CD14-positive monocyte (primary cell): ENCODE results near the gene MRPS34. TPM values are rescaled to one million over a fixed set of nuclear protein-coding genes. Genes with fewer than 3 reads are reported as not detected.

Source experiments
- DNase-seq, 3 donors: peaks; one replicate each; pipeline ENCODE4 v3.0.0-alpha.2; 2011 to 2022
- H2AFZ ChIP-seq: 2 replicates; pipeline ENCODE4 v1.6.0; 2012; ENCODE audit warnings: mild to moderate bottlenecking, low read depth, low read length, inconsistent platforms; ENCODE audit not compliant: insufficient read depth, poor library complexity, severe bottlenecking
- H3K27ac ChIP-seq, 2 donors: 1 replicate in 1 of 2; 2 replicates in 1 of 2; pipeline ENCODE4 v1.5.1; 2012 to 2013; ENCODE audit warnings: low read length in 2 of 2, control low read depth in 1 of 2, inconsistent platforms in 1 of 2, low read depth in 1 of 2, mild to moderate bottlenecking in 1 of 2
- H3K27me3 ChIP-seq, 2 donors: one replicate each; pipeline versions ENCODE4 v1.6.0 to v1.6.1; 2011 to 2013; ENCODE audit warnings: low read length in 2 of 2; ENCODE audit not compliant: control insufficient read depth in 2 of 2, insufficient read depth in 2 of 2
- H3K36me3 ChIP-seq, 2 donors: replicated peaks in 1 of 2; 1 replicate in 1 of 2; 2 replicates in 1 of 2; pipeline versions ENCODE4 v1.5.1 to v1.6.1; 2012 to 2013; ENCODE audit warnings: low read length in 2 of 2, control low read depth in 1 of 2, inconsistent platforms in 1 of 2, mild to moderate bottlenecking in 1 of 2; ENCODE audit not compliant: insufficient read depth in 2 of 2, control insufficient read depth in 1 of 2
- H3K4me1 ChIP-seq, 2 donors: 1 replicate in 1 of 2; 2 replicates in 1 of 2; pipeline versions ENCODE4 v1.5.1 to v1.6.1; 2012 to 2013; ENCODE audit warnings: low read length in 2 of 2, control low read depth in 1 of 2, inconsistent platforms in 1 of 2, mild to moderate bottlenecking in 1 of 2, moderate library complexity in 1 of 2; ENCODE audit not compliant: insufficient read depth in 2 of 2, control insufficient read depth in 1 of 2
- H3K4me2 ChIP-seq: replicated peaks from 2 replicates; pipeline ENCODE3; 2012; ENCODE audit warnings: low read length, moderate library complexity, mild to moderate bottlenecking; ENCODE audit not compliant: poor library complexity, severe bottlenecking; ENCODE audit errors: extremely low read depth
- H3K4me3 ChIP-seq, 3 experiments: fragments of 200-600 bp in 1 of 3; sonication (generic) in 1 of 3; replicated peaks in 1 of 3; 1 replicate in 2 of 3; 2 replicates in 1 of 3; pipeline ENCODE4 v1.5.1; 2011 to 2013; ENCODE audit warnings: low read length in 3 of 3, mild to moderate bottlenecking in 3 of 3, control low read depth in 2 of 3, low read depth in 2 of 3, inconsistent platforms in 1 of 3, moderate library complexity in 1 of 3
- H3K79me2 ChIP-seq: 2 replicates; pipeline ENCODE4 v1.6.0; 2012; ENCODE audit warnings: mild to moderate bottlenecking, control low read depth, inconsistent platforms, low read length, moderate library complexity; ENCODE audit not compliant: insufficient read depth
- H3K9ac ChIP-seq: 2 replicates; pipeline ENCODE4 v1.6.0; 2017; ENCODE audit warnings: low read length, mild to moderate bottlenecking; ENCODE audit not compliant: insufficient read depth, poor library complexity, severe bottlenecking
- H3K9me3 ChIP-seq, 2 donors: replicated peaks in 1 of 2; 1 replicate in 1 of 2; 2 replicates in 1 of 2; pipeline versions ENCODE4 v1.5.1 to v1.6.1; 2012 to 2013; ENCODE audit warnings: low read length in 2 of 2, control low read depth in 1 of 2; ENCODE audit not compliant: control insufficient read depth in 1 of 2, insufficient read depth in 1 of 2
- H4K20me1 ChIP-seq: 2 replicates; pipeline ENCODE4 v1.6.0; 2012; ENCODE audit warnings: mild to moderate bottlenecking, low read length, control low read depth, moderate library complexity; ENCODE audit not compliant: insufficient read depth
- H3K27ac Mint-ChIP-seq, 7 donors: one replicate each; pipeline ENCODE4 v1.8.0; 2020; ENCODE audit warnings: mild to moderate bottlenecking in 7 of 7, mixed read lengths in 7 of 7, moderate library complexity in 6 of 7, inconsistent platforms in 2 of 7
- H3K27me3 Mint-ChIP-seq, 3 donors: one replicate each; pipeline ENCODE4 v1.8.0; 2021 to 2022; ENCODE audit warnings: low read depth in 3 of 3, mild to moderate bottlenecking in 3 of 3, mixed read lengths in 3 of 3, moderate library complexity in 3 of 3, inconsistent platforms in 1 of 3
- H3K36me3 Mint-ChIP-seq, 2 donors: one replicate each; pipeline ENCODE4 v1.8.0; 2020; ENCODE audit warnings: mixed read lengths in 2 of 2, inconsistent platforms in 1 of 2, mild to moderate bottlenecking in 1 of 2
- H3K4me1 Mint-ChIP-seq: one replicate; pipeline ENCODE4 v1.8.0; 2020; ENCODE audit warnings: mild to moderate bottlenecking, mixed read lengths
- H3K4me3 Mint-ChIP-seq, 2 donors: one replicate each; pipeline ENCODE4 v1.8.0; 2020; ENCODE audit warnings: mild to moderate bottlenecking in 2 of 2, mixed read lengths in 2 of 2, moderate library complexity in 1 of 2
- H3K9me3 Mint-ChIP-seq, 7 donors: one replicate each; pipeline ENCODE4 v1.8.0; 2020 to 2022; ENCODE audit warnings: mixed read lengths in 7 of 7, mild to moderate bottlenecking in 6 of 7, moderate library complexity in 6 of 7, inconsistent platforms in 2 of 7
- WGBS: methylation state at CpG from one replicate; pipeline ENCODE4 v1.1.5; 2013; ENCODE audit warnings: missing lambda C conversion rate; ENCODE audit not compliant: insufficient coverage; 5-methylcytosine and 5-hydroxymethylcytosine counted together
- intact Hi-C, 2 donors: fragments of 100-400 bp; cut with micrococcal nuclease; formaldehyde crosslinking; loops; one replicate each; pipeline versions ENCODE4 v1.15.0 to v1.15.1; 2023
- polyA plus RNA-seq, 3 donors: library from polyadenylated mRNA; depleted of rRNA in 1 of 3; unstranded in 2 of 3; stranded (reverse) in 1 of 3; fragments of 300-500 nt in 2 of 3; fragments of >200 nt in 1 of 3; fragmentation: Illumina TruSeq in 2 of 3; gene quantifications; 1 replicate in 2 of 3; 2 replicates in 1 of 3; pipeline ENCODE4 v1.2.3, GENCODE V29; 2012 to 2021
- TF ChIP-seq, protein P1 (sequence below): fragments of 200-600 bp; IDR thresholded peaks from one replicate; pipeline ENCODE4 v1.8.0; 2022; ENCODE audit warnings: antibody characterized with exemption, mild to moderate bottlenecking

The MRPS34 gene
- polyA plus RNA-seq, 3 donors: 34.5 to 137 (median 109) TPM

DNA sequence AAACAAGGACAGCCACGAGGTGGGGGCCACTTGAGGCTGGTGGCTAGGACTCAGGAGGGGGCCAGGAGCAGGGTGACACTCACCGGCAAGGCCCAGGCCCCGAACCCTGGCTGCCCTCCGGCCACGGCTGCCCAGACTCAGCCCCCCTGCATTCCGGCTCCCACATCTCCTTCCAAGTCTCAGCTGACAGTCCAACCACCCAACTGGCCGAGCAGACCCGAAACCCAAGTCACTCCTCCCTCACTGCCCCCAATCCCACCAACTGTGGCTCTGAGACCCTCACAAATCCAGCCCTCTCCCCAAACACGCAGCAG is 44.3 kb upstream of the MRPS34 start:
- DNase-seq: no peak
- no peak overlapping the region for H3K27ac ChIP-seq
- TF ChIP-seq, protein P1, sequence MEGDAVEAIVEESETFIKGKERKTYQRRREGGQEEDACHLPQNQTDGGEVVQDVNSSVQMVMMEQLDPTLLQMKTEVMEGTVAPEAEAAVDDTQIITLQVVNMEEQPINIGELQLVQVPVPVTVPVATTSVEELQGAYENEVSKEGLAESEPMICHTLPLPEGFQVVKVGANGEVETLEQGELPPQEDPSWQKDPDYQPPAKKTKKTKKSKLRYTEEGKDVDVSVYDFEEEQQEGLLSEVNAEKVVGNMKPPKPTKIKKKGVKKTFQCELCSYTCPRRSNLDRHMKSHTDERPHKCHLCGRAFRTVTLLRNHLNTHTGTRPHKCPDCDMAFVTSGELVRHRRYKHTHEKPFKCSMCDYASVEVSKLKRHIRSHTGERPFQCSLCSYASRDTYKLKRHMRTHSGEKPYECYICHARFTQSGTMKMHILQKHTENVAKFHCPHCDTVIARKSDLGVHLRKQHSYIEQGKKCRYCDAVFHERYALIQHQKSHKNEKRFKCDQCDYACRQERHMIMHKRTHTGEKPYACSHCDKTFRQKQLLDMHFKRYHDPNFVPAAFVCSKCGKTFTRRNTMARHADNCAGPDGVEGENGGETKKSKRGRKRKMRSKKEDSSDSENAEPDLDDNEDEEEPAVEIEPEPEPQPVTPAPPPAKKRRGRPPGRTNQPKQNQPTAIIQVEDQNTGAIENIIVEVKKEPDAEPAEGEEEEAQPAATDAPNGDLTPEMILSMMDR: no peak
- no peaks in the 10 kb centered on the region for H3K9me3 Mint-ChIP-seq
- peak overlapping the region in 2 of 7 donors; percentile 48 to 62 for H3K27ac Mint-ChIP-seq
- no peak overlapping the region for H3K4me2 ChIP-seq
- H3K4me1 ChIP-seq: no peaks in the 10 kb centered on the region
- peaks cover 53% of the 10 kb centered on the region for H4K20me1 ChIP-seq
- H3K9me3 ChIP-seq: no peaks in the 10 kb centered on the region
- no peaks in the 10 kb centered on the region for H3K27me3 Mint-ChIP-seq
- WGBS: 97% methylated on average over 9 of the region's 9 CpGs
- H3K79me2 ChIP-seq: peaks cover 4% of the 10 kb centered on the region
- no peak overlapping the region for H3K4me3 ChIP-seq
- H3K36me3 Mint-ChIP-seq: peaks cover 52 to 93% of the 10 kb centered on the region in 2 donors
- H3K4me3 Mint-ChIP-seq: no peak overlapping the region
- no peak overlapping the region for H2AFZ ChIP-seq
- H3K36me3 ChIP-seq: peaks cover 76 to 91% of the 10 kb centered on the region in 2 donors
- H3K9ac ChIP-seq: no peak overlapping the region
- H3K27me3 ChIP-seq: no peaks in the 10 kb centered on the region
- no peaks in the 10 kb centered on the region for H3K4me1 Mint-ChIP-seq
- intact Hi-C loops: no loop called here

DNA sequence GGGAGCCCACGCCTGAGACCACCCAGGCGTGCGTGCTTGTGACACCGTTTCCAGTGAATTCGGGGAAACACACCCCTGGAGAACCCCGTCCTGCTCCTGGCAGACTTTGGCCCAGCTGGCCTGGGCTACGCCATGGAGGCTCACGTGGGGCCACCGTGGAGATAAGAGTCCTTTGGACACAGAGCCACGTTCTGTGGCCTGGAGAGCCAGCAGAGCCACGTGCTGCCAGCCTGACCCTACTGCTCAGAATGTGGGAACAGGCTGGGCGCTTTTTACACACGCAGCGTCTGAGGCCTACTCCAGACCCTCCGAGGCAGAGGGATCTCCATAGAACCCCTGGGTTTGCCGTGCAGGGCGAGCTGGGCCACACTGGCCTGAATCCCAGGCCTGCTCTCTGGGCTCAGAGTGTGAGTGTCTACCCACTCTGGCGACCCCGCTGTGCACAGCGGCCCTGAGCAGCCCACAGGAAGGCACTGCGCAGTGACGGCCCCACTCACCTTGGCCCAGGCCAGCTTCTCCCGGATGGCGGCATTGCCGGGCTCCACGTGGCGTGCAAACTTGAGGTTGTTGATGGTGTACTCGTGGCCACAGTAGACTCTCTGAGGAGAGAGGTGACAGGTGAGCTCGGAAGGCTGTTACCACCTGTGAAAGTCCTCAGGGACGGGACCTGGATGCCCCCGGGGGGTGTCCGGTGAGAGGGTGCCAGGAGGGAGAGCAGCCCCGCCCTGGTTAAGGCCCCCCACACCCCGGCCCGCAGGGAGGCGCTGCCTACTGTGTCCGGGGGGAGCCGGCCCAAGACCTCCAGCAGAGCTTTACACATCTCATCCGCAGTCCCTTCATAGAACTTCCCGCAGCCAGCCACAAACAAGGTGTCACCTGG is 43.7 kb upstream of the MRPS34 start:
- H3K36me3 ChIP-seq: peaks cover 70 to 85% of the 10 kb centered on the region in 2 donors
- no peaks in the 10 kb centered on the region for H3K79me2 ChIP-seq
- no peak for DNase-seq

More for the DNA sequence above, 43.7 kb upstream of the MRPS34 start:
- intact Hi-C loops: no loop called here
- Mint-ChIP-seq H3K27me3 (no peaks in the 10 kb centered on the region), H3K9me3 (no peaks in the 10 kb centered on the region), H3K4me1 (no peaks in the 10 kb centered on the region), H3K36me3 (peaks cover 52 to 93% of the 10 kb centered on the region in 2 donors), H3K4me3 (no peak overlapping the region), H3K27ac (no peak overlapping the region)
- Histone ChIP-seq H3K4me1 (no peaks in the 10 kb centered on the region), H3K9ac (no peak overlapping the region), H2AFZ (no peak overlapping the region), H3K4me3 (no peak overlapping the region), H3K4me2 (no peak overlapping the region), H4K20me1 (peaks cover 47% of the 10 kb centered on the region), H3K27ac (no peak overlapping the region), H3K27me3 (no peaks in the 10 kb centered on the region), H3K9me3 (no peaks in the 10 kb centered on the region)
- 96% methylated on average over 36 of the region's 40 CpGs for WGBS
- TF ChIP-seq, protein P1: no peak
